ENCODE results near the gene MBLAC1. TPM values are rescaled to one million over a fixed set of nuclear protein-coding genes. Genes with fewer than 3 reads are reported as not detected.

Gene MBLAC1
- total and polyA plus RNA-seq, 9 of the 15 experiments (the other 6 are each of a cell fraction or from before 2014, with no cell fraction given): 0.03 to 3.1 (median 0.52) TPM

- TF ChIP-seq KLF10 (CRISPR knock-in tag; IDR thresholded peaks at IDR 0.05): no peak
- no peak for TF ChIP-seq ZKSCAN1 (IDR thresholded peaks at IDR 0.05; ENCODE audit: low read depth, low read length)
- no peak for TF ChIP-seq ZNF263 (CRISPR knock-in tag; IDR thresholded peaks at IDR 0.05; ENCODE audit: borderline replicate concordance)
- peak; percentile 73 for TF ChIP-seq MYC (IDR thresholded peaks at IDR 0.05; ENCODE audit: low read depth, low read length)
- TF ChIP-seq MYC (CRISPR knock-in tag; IDR thresholded peaks at IDR 0.05; ENCODE audit: borderline replicate concordance, low read depth): no peak
- TF ChIP-seq BMI1 (IDR thresholded peaks at IDR 0.05; ENCODE audit: low read length): peak; percentile 97
- TF ChIP-seq HDGF (IDR thresholded peaks at IDR 0.05): no peak
- TF ChIP-seq, protein P1, sequence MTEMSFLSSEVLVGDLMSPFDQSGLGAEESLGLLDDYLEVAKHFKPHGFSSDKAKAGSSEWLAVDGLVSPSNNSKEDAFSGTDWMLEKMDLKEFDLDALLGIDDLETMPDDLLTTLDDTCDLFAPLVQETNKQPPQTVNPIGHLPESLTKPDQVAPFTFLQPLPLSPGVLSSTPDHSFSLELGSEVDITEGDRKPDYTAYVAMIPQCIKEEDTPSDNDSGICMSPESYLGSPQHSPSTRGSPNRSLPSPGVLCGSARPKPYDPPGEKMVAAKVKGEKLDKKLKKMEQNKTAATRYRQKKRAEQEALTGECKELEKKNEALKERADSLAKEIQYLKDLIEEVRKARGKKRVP (CRISPR knock-in tag; IDR thresholded peaks at IDR 0.05): 0 out of 2 replicates have a peak, but pooled peaks have one; percentile 9
- TF ChIP-seq MCM5 (IDR thresholded peaks at IDR 0.05; ENCODE audit: low read depth): no peak
- TF ChIP-seq ZNF644 (tag; IDR thresholded peaks at IDR 0.05; ENCODE audit: low read depth): no peak
- peak; percentile 55 for TF ChIP-seq SNRNP70 (optimal IDR thresholded peaks at IDR 0.05; ENCODE audit: low read depth, low read length)
- TF ChIP-seq PTBP1 (IDR thresholded peaks at IDR 0.05; ENCODE audit: low read depth, low read length): no peak
- TF ChIP-seq KLF13 (tag; IDR thresholded peaks at IDR 0.05; ENCODE audit: borderline replicate concordance, low read depth): peak; percentile 96
- no peak for TF ChIP-seq SMAD2 (IDR thresholded peaks at IDR 0.05; ENCODE audit: low read depth, low read length)
- TF ChIP-seq NFXL1 (CRISPR knock-in tag; IDR thresholded peaks at IDR 0.05): no peak
- 0 out of 2 replicates have a peak, but pooled peaks have one; percentile 76 for TF ChIP-seq GTF2A2 (tag; IDR thresholded peaks at IDR 0.05)
- peak; percentile 57; the same call in 1 of the 2 replicates for TF ChIP-seq GABPA (tag; conservative IDR thresholded peaks at IDR 0.05; ENCODE audit: low read depth)
- TF ChIP-seq ZBTB7A (IDR thresholded peaks at IDR 0.05; ENCODE audit: borderline replicate concordance, control insufficient read depth, low read depth, low read length): peak; percentile 73; the same call in 1 of the 2 replicates
- TF ChIP-seq GABPB1 (CRISPR knock-in tag; IDR thresholded peaks at IDR 0.05): peak; percentile 73
- no peak; the same call in 1 of the 2 replicates for TF ChIP-seq RHOXF2B (CRISPR knock-in tag; conservative IDR thresholded peaks at IDR 0.05)
- no peak for TF ChIP-seq ZNF778 (CRISPR knock-in tag; IDR thresholded peaks at IDR 0.05)
- TF ChIP-seq, protein P2, sequence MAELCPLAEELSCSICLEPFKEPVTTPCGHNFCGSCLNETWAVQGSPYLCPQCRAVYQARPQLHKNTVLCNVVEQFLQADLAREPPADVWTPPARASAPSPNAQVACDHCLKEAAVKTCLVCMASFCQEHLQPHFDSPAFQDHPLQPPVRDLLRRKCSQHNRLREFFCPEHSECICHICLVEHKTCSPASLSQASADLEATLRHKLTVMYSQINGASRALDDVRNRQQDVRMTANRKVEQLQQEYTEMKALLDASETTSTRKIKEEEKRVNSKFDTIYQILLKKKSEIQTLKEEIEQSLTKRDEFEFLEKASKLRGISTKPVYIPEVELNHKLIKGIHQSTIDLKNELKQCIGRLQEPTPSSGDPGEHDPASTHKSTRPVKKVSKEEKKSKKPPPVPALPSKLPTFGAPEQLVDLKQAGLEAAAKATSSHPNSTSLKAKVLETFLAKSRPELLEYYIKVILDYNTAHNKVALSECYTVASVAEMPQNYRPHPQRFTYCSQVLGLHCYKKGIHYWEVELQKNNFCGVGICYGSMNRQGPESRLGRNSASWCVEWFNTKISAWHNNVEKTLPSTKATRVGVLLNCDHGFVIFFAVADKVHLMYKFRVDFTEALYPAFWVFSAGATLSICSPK (IDR thresholded peaks at IDR 0.05; ENCODE audit: borderline replicate concordance): no peak
- no peak; the same call in 1 of the 2 replicates for TF ChIP-seq ZNF175 (CRISPR knock-in tag; IDR thresholded peaks at IDR 0.05; ENCODE audit: low read depth)
- peak; percentile 71 to 76; a peak in 3 of 4 replicates for TF ChIP-seq HDAC1 (IDR thresholded peaks at IDR 0.05)
- no peak for TF ChIP-seq ESRRB (CRISPR knock-in tag; IDR thresholded peaks at IDR 0.05; ENCODE audit: borderline replicate concordance)
- TF ChIP-seq RCOR1 (IDR thresholded peaks at IDR 0.05; ENCODE audit: borderline replicate concordance in 1 of 2, low read depth in 2 of 2, low read length in 2 of 2): peak; percentile 12 to 48; a peak in 2 of 4 replicates
- TF ChIP-seq BCOR (IDR thresholded peaks at IDR 0.05): no peak
- TF ChIP-seq PHB2 (IDR thresholded peaks at IDR 0.05; ENCODE audit: low read depth): no peak
Observed at GRCh38 chr7:100119072-100119969, 7.4 kb upstream of the MBLAC1 start, which contains the start of the genes CNPY4 and TAF6 (continued).
